ENCODE data around the gene SKAP2.

SKAP2 gene

GRCh38 chr7:26688936-26689506, 175.4 kb downstream of the SKAP2 start:
- Histone ChIP-seq H3K27ac (ENCODE audit: low read length) (no peak overlapping the region), H3K27me3 (ENCODE audit: insufficient read depth, low read length) (no peaks in the 10 kb centered on the region), H3K9me3 (ENCODE audit: insufficient read depth, low read depth, low read length) (no peaks in the 10 kb centered on the region), H3K4me1 (ENCODE audit: insufficient read depth, low read length) (peaks cover 4% of the 10 kb centered on the region), H3K4me3 (ENCODE audit: low read length) (no peak overlapping the region), H3K9ac (ENCODE audit: low read depth, low read length) (no peak overlapping the region), H3K36me3 (ENCODE audit: insufficient read depth, low read depth, low read length) (no peaks in the 10 kb centered on the region)

GRCh38 chr7:26688388-26688787, 176.0 kb downstream of the SKAP2 start:
- no peaks in the 10 kb centered on the region for H3K9me3 ChIP-seq (ENCODE audit: insufficient read depth, low read depth, low read length)
- H3K4me3 ChIP-seq (ENCODE audit: low read length) = no peak overlapping the region
- no peak overlapping the region for H3K9ac ChIP-seq (ENCODE audit: low read depth, low read length)
- H3K27me3 ChIP-seq (ENCODE audit: insufficient read depth, low read length) = no peaks in the 10 kb centered on the region
- H3K27ac ChIP-seq (ENCODE audit: low read length) = no peak overlapping the region
- H3K4me1 ChIP-seq (ENCODE audit: insufficient read depth, low read length) = peaks cover 4% of the 10 kb centered on the region
- no peaks in the 10 kb centered on the region for H3K36me3 ChIP-seq (ENCODE audit: insufficient read depth, low read depth, low read length)

DNA sequence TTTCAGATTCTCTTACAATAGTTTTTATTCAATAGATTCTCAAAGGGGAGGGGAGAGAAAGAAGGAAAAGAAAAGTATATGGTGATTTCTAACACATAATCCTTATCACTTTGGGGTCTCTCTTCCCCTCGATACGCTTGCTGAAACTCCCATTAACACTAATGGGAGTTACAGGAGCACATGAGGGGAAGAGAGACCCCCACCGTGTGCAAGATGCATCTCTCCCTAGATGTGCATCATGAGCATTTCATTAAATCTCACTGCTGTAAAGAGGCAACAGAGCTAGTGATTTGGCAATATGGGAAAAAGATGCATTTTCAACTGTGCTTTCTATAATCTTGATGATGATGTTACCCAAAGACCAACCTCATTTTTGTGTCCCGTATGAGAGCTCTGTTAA, 177.4 kb downstream of the SKAP2 start:
- no peaks in the 10 kb centered on the region for H3K9me3 ChIP-seq (ENCODE audit: insufficient read depth, low read depth, low read length)
- H3K4me1 ChIP-seq (ENCODE audit: insufficient read depth, low read length) = peaks cover 2% of the 10 kb centered on the region
- H3K27ac ChIP-seq (ENCODE audit: low read length) = no peak overlapping the region
- H3K27me3 ChIP-seq (ENCODE audit: insufficient read depth, low read length) = no peaks in the 10 kb centered on the region
- H3K4me3 ChIP-seq (ENCODE audit: low read length) = no peak overlapping the region
- no peaks in the 10 kb centered on the region for H3K36me3 ChIP-seq (ENCODE audit: insufficient read depth, low read depth, low read length)
- H3K9ac ChIP-seq (ENCODE audit: low read depth, low read length) = no peak overlapping the region

GRCh38 chr7:26686448-26686981, 177.9 kb downstream of the SKAP2 start:
- Histone ChIP-seq H3K36me3 (ENCODE audit: insufficient read depth, low read depth, low read length) (no peaks in the 10 kb centered on the region), H3K4me1 (ENCODE audit: insufficient read depth, low read length) (no peaks in the 10 kb centered on the region), H3K27ac (ENCODE audit: low read length) (no peak overlapping the region), H3K27me3 (ENCODE audit: insufficient read depth, low read length) (no peaks in the 10 kb centered on the region), H3K9me3 (ENCODE audit: insufficient read depth, low read depth, low read length) (no peaks in the 10 kb centered on the region), H3K4me3 (ENCODE audit: low read length) (no peak overlapping the region), H3K9ac (ENCODE audit: low read depth, low read length) (no peak overlapping the region)

DNA sequence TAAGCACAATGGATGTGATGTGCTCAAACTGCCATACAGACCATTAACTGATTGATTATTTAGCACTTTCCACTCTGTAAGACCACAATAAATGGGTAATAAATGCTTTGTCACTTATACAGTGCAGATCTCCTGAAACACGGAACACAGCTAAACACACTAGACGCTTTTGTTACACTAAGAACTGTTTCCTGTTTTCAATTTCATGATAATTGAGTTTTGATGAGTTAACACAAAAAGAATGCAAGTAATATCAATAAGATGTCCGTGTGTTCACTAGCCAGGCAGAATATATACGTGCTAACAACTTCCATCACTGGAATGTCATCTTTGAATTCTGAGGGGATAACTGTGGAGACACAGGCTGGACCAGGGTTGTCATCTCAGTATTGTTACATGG, 178.8 kb downstream of the SKAP2 start:
- Histone ChIP-seq H3K4me1 (ENCODE audit: insufficient read depth, low read length) (no peaks in the 10 kb centered on the region), H3K27ac (ENCODE audit: low read length) (no peak overlapping the region), H3K9me3 (ENCODE audit: insufficient read depth, low read depth, low read length) (no peaks in the 10 kb centered on the region), H3K27me3 (ENCODE audit: insufficient read depth, low read length) (no peaks in the 10 kb centered on the region), H3K9ac (ENCODE audit: low read depth, low read length) (no peak overlapping the region), H3K36me3 (ENCODE audit: insufficient read depth, low read depth, low read length) (no peaks in the 10 kb centered on the region), H3K4me3 (ENCODE audit: low read length) (no peak overlapping the region)

DNA sequence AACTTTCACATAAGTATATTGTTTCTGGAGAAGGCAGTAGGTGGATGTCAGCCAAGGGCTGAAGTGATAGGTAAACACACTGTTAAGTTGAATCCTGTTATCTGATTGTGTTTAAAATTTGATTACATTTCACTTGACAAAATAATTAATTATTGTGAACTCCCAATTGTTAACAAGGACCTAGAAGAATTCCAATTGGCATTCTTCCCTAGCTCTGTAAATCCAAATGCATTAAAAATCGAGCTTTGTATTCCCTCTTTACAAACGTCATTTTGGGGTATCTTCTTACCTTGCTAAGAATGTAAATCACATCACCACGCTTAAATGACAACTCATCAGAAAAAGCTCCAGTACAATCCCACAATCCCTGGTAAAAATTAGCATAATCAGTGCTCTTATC, 179.9 kb downstream of the SKAP2 start:
- H3K27ac ChIP-seq (ENCODE audit: low read length) = no peak overlapping the region

DNA sequence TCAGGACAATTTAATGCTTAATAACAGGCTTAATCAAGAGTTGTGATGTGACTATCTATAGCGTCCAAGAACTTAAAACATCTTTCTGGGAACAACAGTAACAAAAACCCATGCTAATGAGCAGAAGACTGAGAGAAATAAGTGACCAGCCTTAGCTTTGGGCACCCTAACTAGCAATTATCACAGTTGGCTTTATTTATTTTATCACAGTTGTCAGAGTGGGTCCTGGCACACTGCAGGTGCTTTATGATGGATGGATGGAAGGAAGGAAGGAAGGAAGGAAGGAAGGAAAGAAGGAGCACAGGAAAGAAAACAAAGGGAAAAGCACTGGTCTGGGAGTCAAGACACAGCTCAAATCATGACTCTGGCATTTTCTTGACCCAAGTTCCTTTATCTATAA, 181.1 kb downstream of the SKAP2 start:
- no peak overlapping the region for H3K4me3 ChIP-seq (ENCODE audit: low read length)
- H3K27me3 ChIP-seq (ENCODE audit: insufficient read depth, low read length) = no peaks in the 10 kb centered on the region; the same call in 1 of the 2 replicates
- H3K27ac ChIP-seq (ENCODE audit: low read length) = no peak overlapping the region
- no peaks in the 10 kb centered on the region for H3K4me1 ChIP-seq (ENCODE audit: insufficient read depth, low read length)
- H3K9ac ChIP-seq (ENCODE audit: low read depth, low read length) = no peak overlapping the region
- H3K9me3 ChIP-seq (ENCODE audit: insufficient read depth, low read depth, low read length) = no peaks in the 10 kb centered on the region
- no peaks in the 10 kb centered on the region for H3K36me3 ChIP-seq (ENCODE audit: insufficient read depth, low read depth, low read length)

More for the DNA sequence above, 179.9 kb downstream of the SKAP2 start:
- Histone ChIP-seq H3K9ac (ENCODE audit: low read depth, low read length) (no peak overlapping the region), H3K9me3 (ENCODE audit: insufficient read depth, low read depth, low read length) (no peaks in the 10 kb centered on the region), H3K36me3 (ENCODE audit: insufficient read depth, low read depth, low read length) (no peaks in the 10 kb centered on the region), H3K4me3 (ENCODE audit: low read length) (no peak overlapping the region), H3K4me1 (ENCODE audit: insufficient read depth, low read length) (no peaks in the 10 kb centered on the region), H3K27me3 (ENCODE audit: insufficient read depth, low read length) (no peaks in the 10 kb centered on the region)

GRCh38 chr7:26681819-26682418, 182.5 kb downstream of the SKAP2 start:
- Histone ChIP-seq H3K4me1 (ENCODE audit: insufficient read depth, low read length) (no peaks in the 10 kb centered on the region), H3K9me3 (ENCODE audit: insufficient read depth, low read depth, low read length) (no peaks in the 10 kb centered on the region), H3K27me3 (ENCODE audit: insufficient read depth, low read length) (no peaks in the 10 kb centered on the region; the same call in 1 of the 2 replicates), H3K27ac (ENCODE audit: low read length) (no peak overlapping the region), H3K9ac (ENCODE audit: low read depth, low read length) (no peak overlapping the region), H3K4me3 (ENCODE audit: low read length) (no peak overlapping the region), H3K36me3 (ENCODE audit: insufficient read depth, low read depth, low read length) (no peaks in the 10 kb centered on the region)

- H3K4me3 ChIP-seq (ENCODE audit: low read length) = no peak overlapping the region
- H3K27ac ChIP-seq (ENCODE audit: low read length) = no peak overlapping the region
- no peaks in the 10 kb centered on the region; the same call in 1 of the 2 replicates for H3K27me3 ChIP-seq (ENCODE audit: insufficient read depth, low read length)
- no peaks in the 10 kb centered on the region for H3K9me3 ChIP-seq (ENCODE audit: insufficient read depth, low read depth, low read length)
- no peaks in the 10 kb centered on the region for H3K4me1 ChIP-seq (ENCODE audit: insufficient read depth, low read length)
- no peak overlapping the region for H3K9ac ChIP-seq (ENCODE audit: low read depth, low read length)
- no peaks in the 10 kb centered on the region for H3K36me3 ChIP-seq (ENCODE audit: insufficient read depth, low read depth, low read length)
Observed at GRCh38 chr7:26680587-26680986, 183.8 kb downstream of the SKAP2 start.

DNA sequence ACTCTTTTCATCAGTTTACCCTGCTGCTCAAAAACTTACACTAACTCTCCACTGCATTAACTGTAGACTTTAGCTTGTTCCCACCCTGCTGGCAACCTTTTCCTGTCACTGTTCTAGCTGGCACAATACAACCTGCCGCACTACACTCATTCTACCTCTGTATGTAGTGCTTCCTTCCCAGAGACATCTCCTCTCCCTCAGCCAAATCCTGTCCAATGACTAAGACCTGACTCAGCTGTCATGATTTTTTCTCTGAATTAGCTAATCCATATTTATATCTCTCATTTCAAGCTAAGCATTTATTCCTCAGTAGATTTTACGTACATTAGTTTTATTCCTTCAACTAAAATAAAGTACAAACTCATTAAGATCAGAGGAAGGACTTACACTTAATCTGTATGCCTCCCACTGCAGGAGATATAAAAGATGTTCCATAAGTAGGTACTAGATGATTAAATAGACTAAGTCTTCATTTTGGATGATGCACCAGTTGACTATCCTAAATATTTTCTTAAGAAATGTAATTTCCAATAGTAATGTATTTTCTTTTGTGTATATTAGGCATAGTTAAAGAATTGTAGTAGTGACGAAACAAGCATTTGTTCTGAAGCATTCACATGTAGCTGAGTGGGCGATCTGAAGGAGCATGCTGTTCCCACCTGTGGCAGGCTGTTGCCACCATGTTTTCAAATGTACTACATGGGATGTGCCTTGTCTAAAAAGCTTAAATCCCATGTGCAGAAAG, 189.1 kb downstream of the SKAP2 start:
- Histone ChIP-seq H3K4me1 (ENCODE audit: insufficient read depth, low read length) (0 out of 2 replicates have a peak, but pooled peaks cover 2% of the 10 kb centered on the region), H3K27me3 (ENCODE audit: insufficient read depth, low read length) (no peaks in the 10 kb centered on the region; the same call in 1 of the 2 replicates), H3K9me3 (ENCODE audit: insufficient read depth, low read depth, low read length) (no peaks in the 10 kb centered on the region), H3K4me3 (ENCODE audit: low read length) (no peak overlapping the region), H3K9ac (ENCODE audit: low read depth, low read length) (no peak overlapping the region), H3K27ac (ENCODE audit: low read length) (no peak overlapping the region), H3K36me3 (ENCODE audit: insufficient read depth, low read depth, low read length) (no peaks in the 10 kb centered on the region)

DNA sequence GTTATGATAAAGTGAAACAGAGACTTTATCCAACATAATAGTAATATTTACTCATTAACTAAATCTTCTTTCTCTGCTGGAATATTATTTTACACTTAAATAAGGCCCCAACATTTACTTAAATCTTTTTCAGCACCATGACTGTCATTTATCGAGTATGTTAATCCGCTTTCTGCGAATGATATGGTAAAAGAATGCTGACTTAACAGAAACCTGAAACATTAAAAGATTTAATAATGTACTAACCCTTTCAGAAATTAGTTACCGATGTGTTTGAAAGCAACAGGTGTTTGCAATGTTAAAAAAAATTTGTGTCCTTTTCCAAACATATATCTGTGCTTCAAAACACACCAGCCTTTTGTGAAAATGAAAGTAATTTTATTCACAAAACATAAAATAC, 190.5 kb downstream of the SKAP2 start:
- Histone ChIP-seq H3K36me3 (ENCODE audit: insufficient read depth, low read depth, low read length) (no peaks in the 10 kb centered on the region), H3K27me3 (ENCODE audit: insufficient read depth, low read length) (no peaks in the 10 kb centered on the region), H3K9me3 (ENCODE audit: insufficient read depth, low read depth, low read length) (no peaks in the 10 kb centered on the region), H3K9ac (ENCODE audit: low read depth, low read length) (no peak overlapping the region), H3K27ac (ENCODE audit: low read length) (no peak overlapping the region), H3K4me3 (ENCODE audit: low read length) (no peak overlapping the region), H3K4me1 (ENCODE audit: insufficient read depth, low read length) (0 out of 2 replicates have a peak, but pooled peaks cover 2% of the 10 kb centered on the region)

DNA sequence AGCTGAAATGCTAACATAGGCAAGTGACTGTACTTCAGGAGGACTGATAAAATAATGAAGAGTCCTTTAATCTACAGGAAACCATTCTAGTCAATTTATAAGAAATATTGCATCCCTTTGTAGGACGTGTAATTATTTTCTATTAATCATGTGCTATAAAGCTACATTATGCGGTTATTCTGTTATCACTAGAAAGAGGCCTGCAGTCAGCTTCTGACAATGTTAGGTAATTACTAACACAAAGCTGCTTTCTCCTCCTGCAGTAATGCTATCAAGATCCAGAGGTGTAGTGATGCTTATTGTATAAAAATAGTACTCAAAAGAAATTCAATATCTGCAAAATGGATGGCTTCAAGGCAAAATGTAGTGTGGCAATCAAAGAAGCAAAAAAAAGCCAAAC, 191.1 kb downstream of the SKAP2 start:
- H3K4me1 ChIP-seq (ENCODE audit: insufficient read depth, low read length) = 0 out of 2 replicates have a peak, but pooled peaks cover 2% of the 10 kb centered on the region
- no peaks in the 10 kb centered on the region for H3K36me3 ChIP-seq (ENCODE audit: insufficient read depth, low read depth, low read length)
- no peak overlapping the region for H3K9ac ChIP-seq (ENCODE audit: low read depth, low read length)

More for the DNA sequence above, 191.1 kb downstream of the SKAP2 start:
- H3K27ac ChIP-seq (ENCODE audit: low read length) = no peak overlapping the region
- no peaks in the 10 kb centered on the region for H3K9me3 ChIP-seq (ENCODE audit: insufficient read depth, low read depth, low read length)
- no peak overlapping the region for H3K4me3 ChIP-seq (ENCODE audit: low read length)
- H3K27me3 ChIP-seq (ENCODE audit: insufficient read depth, low read length) = no peaks in the 10 kb centered on the region

Data from iPS-20b (cell line).